Thyroid gland (tissue), 4 donors: ENCODE results near the gene ARMC3. TPM values are rescaled to one million over a fixed set of nuclear protein-coding genes. Genes with fewer than 3 reads are reported as not detected.

Experiments
- DNase-seq, 2 donors: peaks; one replicate each; pipeline ENCODE4 v3.0.0-alpha.2; 2019
- H3K27ac ChIP-seq, 3 donors: fragments of 200-600 bp; sonication (generic); 1 replicate in 2 of 3; 2 replicates in 1 of 3; pipeline ENCODE4 v1.5.1; 2016 to 2019; ENCODE audit warnings: mild to moderate bottlenecking in 1 of 3, moderate library complexity in 1 of 3
- H3K27me3 ChIP-seq: fragments of 200-600 bp; sonication (generic); one replicate; pipeline ENCODE4 v1.5.1; 2019
- H3K36me3 ChIP-seq, 2 donors: fragments of 200-600 bp; sonication (generic); one replicate each; pipeline ENCODE4 v1.5.1; 2016 to 2019
- H3K4me1 ChIP-seq, 2 donors: fragments of 200-600 bp; sonication (generic); one replicate each; pipeline ENCODE4 v1.5.1; 2017 to 2019
- H3K4me3 ChIP-seq, 3 donors: fragments of 200-600 bp; sonication (generic); replicated peaks in 1 of 3; 1 replicate in 2 of 3; 2 replicates in 1 of 3; pipeline ENCODE4 v1.5.1; 2016; ENCODE audit warnings: mild to moderate bottlenecking in 1 of 3
- H3K9me3 ChIP-seq: fragments of 200-600 bp; sonication (generic); one replicate; pipeline ENCODE4 v1.5.1; 2017
- CTCF ChIP-seq, 6 experiments: fragments of 200-600 bp in 3 of 6; fragments of 450-650 bp in 3 of 6; sonication (generic) in 3 of 6; IDR thresholded peaks; one replicate each; pipeline ENCODE4 v1.5.1; 2016 to 2019; ENCODE audit warnings: antibody characterized with exemption in 6 of 6, mild to moderate bottlenecking in 2 of 6, inconsistent platforms in 1 of 6, moderate library complexity in 1 of 6
- POLR2A ChIP-seq, 2 donors: fragments of 450-650 bp; IDR thresholded peaks; one replicate each; pipeline ENCODE4 v1.6.1; 2017; ENCODE audit warnings: antibody characterized with exemption in 2 of 2, mild to moderate bottlenecking in 2 of 2, moderate library complexity in 1 of 2
- WGBS, 2 donors: methylation state at CpG; one replicate each; pipeline ENCODE4 v1.1.5; 2017; 5-methylcytosine and 5-hydroxymethylcytosine counted together
- intact Hi-C: fragments of 100-400 bp; cut with DNase I; formaldehyde crosslinking; loops from one replicate; pipeline ENCODE4 v1.15.1; 2023
- total RNA-seq, 4 donors: library from RNA; depleted of rRNA; stranded (reverse); fragments of >200 nt; gene quantifications; one replicate each; pipeline ENCODE4 v1.2.3, GENCODE V29; 2016

ARMC3 gene
- total RNA-seq, 4 donors from 2014 or later = 0.13 to 0.73 (median 0.51) TPM

- TF ChIP-seq POLR2A (IDR thresholded peaks at IDR 0.05) (no peak), CTCF (IDR thresholded peaks at IDR 0.05) (no peak)
- intact Hi-C loops = no loop called here
Observed at GRCh38 chr10:22911067-22911466, 16.8 kb upstream of the ARMC3 start.

GRCh38 chr10:22911889-22912762 lies 15.7 kb upstream of the ARMC3 start:
- intact Hi-C loops = no loop called here
- Histone ChIP-seq H3K9me3 (no peaks in the 10 kb centered on the region), H3K36me3 (no peaks in the 10 kb centered on the region), H3K27ac (no peak overlapping the region), H3K4me1 (no peaks in the 10 kb centered on the region), H3K4me3 (no peak overlapping the region), H3K27me3 (no peaks in the 10 kb centered on the region)
- DNase-seq = no peak
- TF ChIP-seq CTCF (IDR thresholded peaks at IDR 0.05) (no peak), POLR2A (IDR thresholded peaks at IDR 0.05) (no peak)
- WGBS, 2 donors = 35 to 38% methylated on average over 10 of the region's 10 CpGs

More at GRCh38 chr10:22911067-22911466, 16.8 kb upstream of the ARMC3 start:
- Histone ChIP-seq H3K27ac (no peak overlapping the region), H3K36me3 (no peaks in the 10 kb centered on the region), H3K27me3 (no peaks in the 10 kb centered on the region), H3K4me3 (no peak overlapping the region), H3K4me1 (no peaks in the 10 kb centered on the region), H3K9me3 (no peaks in the 10 kb centered on the region)
- DNase-seq = no peak
- WGBS, 2 donors = 90 to 94% methylated on average over 1 of the region's 1 CpG

GRCh38 chr10:22912763-22913384 lies 15.0 kb upstream of the ARMC3 start:
- H3K9me3 ChIP-seq = no peaks in the 10 kb centered on the region
- no peak overlapping the region for H3K4me3 ChIP-seq
- H3K27ac ChIP-seq = no peak overlapping the region
- no peak for DNase-seq
- no peak for TF ChIP-seq POLR2A (IDR thresholded peaks at IDR 0.05)
- no peak for TF ChIP-seq CTCF (IDR thresholded peaks at IDR 0.05)
- intact Hi-C loops = no loop called here
- 77 to 81% methylated on average over 5 of the region's 5 CpGs for WGBS, 2 donors
- H3K36me3 ChIP-seq = no peaks in the 10 kb centered on the region
- H3K4me1 ChIP-seq = no peaks in the 10 kb centered on the region
- H3K27me3 ChIP-seq = no peaks in the 10 kb centered on the region

GRCh38 chr10:22913474-22914092 lies 14.3 kb upstream of the ARMC3 start:
- Histone ChIP-seq H3K27me3 (no peaks in the 10 kb centered on the region), H3K9me3 (no peaks in the 10 kb centered on the region), H3K4me1 (no peaks in the 10 kb centered on the region), H3K36me3 (no peaks in the 10 kb centered on the region), H3K4me3 (no peak overlapping the region), H3K27ac (no peak overlapping the region)
- TF ChIP-seq CTCF (IDR thresholded peaks at IDR 0.05) = no peak
- TF ChIP-seq POLR2A (IDR thresholded peaks at IDR 0.05) = no peak
- intact Hi-C loops = no loop called here
- 90 to 91% methylated on average over 6 of the region's 6 CpGs for WGBS, 2 donors
- DNase-seq = no peak
